Measurements from ENCODE around the gene OTOS. TPM values are rescaled to one million over a fixed set of nuclear protein-coding genes. Genes with fewer than 3 reads are reported as not detected.

Gene OTOS
- not detected in 5 replicates for total RNA-seq (2022; extraction: Qiagen RNA extraction; ENCODE audit: low read depth)

GRCh38 chr2:240140511-240140910 lies at the start of gene OTOS:
TSS of gene OTOS (minus strand) at chr2:240140658. CDS start at chr2:240140326, 332 bp downstream.

DNA sequence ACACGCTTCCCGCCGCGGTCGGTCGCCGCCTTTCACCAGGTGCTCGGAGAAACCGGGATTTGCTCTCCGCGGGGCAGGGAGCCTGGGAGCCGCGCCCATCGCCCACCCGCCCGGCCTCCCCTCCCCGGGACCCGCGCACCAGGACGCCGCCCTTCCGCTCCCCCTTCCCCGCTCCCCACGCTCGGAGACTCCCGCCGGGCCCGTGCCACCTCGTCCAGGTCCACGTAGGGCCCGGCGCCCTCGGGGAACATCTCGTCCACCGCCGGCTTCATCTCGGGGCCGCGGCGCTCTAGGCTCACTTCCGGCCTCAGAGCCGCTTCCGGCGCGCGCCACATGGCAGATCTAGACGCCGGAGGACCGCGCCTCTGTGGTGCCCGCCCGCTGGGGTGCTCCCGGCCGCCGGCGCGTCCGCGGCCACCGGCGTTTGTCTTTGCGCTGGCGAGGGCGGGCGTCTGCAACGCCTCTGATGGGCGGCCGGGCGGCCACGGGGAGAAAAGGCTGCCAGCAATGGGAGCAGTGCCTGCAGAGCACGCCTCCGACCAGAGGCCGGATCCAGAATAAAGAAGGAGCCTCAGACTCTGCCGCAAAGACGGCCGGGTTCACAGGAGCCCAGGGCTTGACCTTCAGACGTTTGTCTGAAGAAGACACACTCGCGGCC lies 4.3 kb downstream of the OTOS start, which contains the start of gene COPS9:
TSS of gene COPS9 (minus strand) at position 293 of the 658 bp plus-strand sequence. CDS start at position 272, 21 bp downstream.

Other genes starting within 250 kb of the OTOS start
- 123 to 159 TPM (median 129 TPM) in 5 replicates for gene NDUFA10, start 115.3 kb downstream of the OTOS start, total RNA-seq (2022; extraction: Qiagen RNA extraction; ENCODE audit: low read depth)
- gene OR6B2, start 110.2 kb downstream of the OTOS start, total RNA-seq (2022; extraction: Qiagen RNA extraction; ENCODE audit: low read depth) = not detected in 5 replicates
- not detected in 5 replicates for gene OR6B3, start 87.1 kb downstream of the OTOS start, total RNA-seq (2022; extraction: Qiagen RNA extraction; ENCODE audit: low read depth)
- gene COPS9, start 4.4 kb downstream of the OTOS start, total RNA-seq (2022; extraction: Qiagen RNA extraction; ENCODE audit: low read depth) = 258 to 326 TPM (median 304 TPM) in 5 replicates